Endothelial cell of umbilical vein (primary cell): ENCODE results near the gene SF3B1. TPM values are rescaled to one million over a fixed set of nuclear protein-coding genes. Genes with fewer than 3 reads are reported as not detected.

Experiments
- BruUV-seq: library from RNA; stranded (reverse); fragments of 400-500 nt; replicated peaks from 2 replicates; lab custom pipeline; 2021; lab: Mats Ljungman, UMichigan
- CTCF ChIA-PET: fragments of 300-600, 350-600 bp; sonication (Branson Sonifier 250); formaldehyde crosslinking; loops from one replicate; lab custom pipeline; 2021; ENCODE audit warnings: antibody characterized with exemption, inconsistent platforms; lab: Charles Lee
- POLR2A ChIA-PET: fragments of 300-600, 350-600 bp; sonication (Branson Sonifier 250); formaldehyde crosslinking; loops from one replicate; lab custom pipeline; 2021; ENCODE audit warnings: antibody characterized with exemption, inconsistent platforms; lab: Charles Lee
- DNase-seq: peaks from one replicate; pipeline ENCODE4 v3.0.0-alpha.2; 2011; ENCODE audit warnings: low read depth, low spot score
- FAIRE-seq: peaks from 2 replicates; lab custom pipeline; 2011; peaks lifted over from hg19 to GRCh38; lab: Jason Lieb, UNC
- H2AFZ ChIP-seq: 2 replicates; pipeline ENCODE4 v1.6.0; 2012; ENCODE audit warnings: low read depth, low read length, control low read depth, inconsistent platforms
- H3K27ac ChIP-seq: 2 replicates; pipeline ENCODE4 v1.5.1; 2011; ENCODE audit warnings: low read depth, mild to moderate bottlenecking, control low read depth, low read length, moderate library complexity; ENCODE audit not compliant: insufficient read depth
- H3K27me3 ChIP-seq, 2 experiments: 2 replicates each; pipeline versions ENCODE4 v1.6.0 to v1.6.1; 2011; ENCODE audit warnings: low read length in 2 of 2, mixed read lengths in 1 of 2; ENCODE audit not compliant: control insufficient read depth in 2 of 2, insufficient read depth in 2 of 2
- H3K36me3 ChIP-seq, 2 experiments: 2 replicates in 1 of 2; 3 replicates in 1 of 2; pipeline ENCODE4 v1.5.1; 2011; ENCODE audit warnings: low read length in 2 of 2, mild to moderate bottlenecking in 1 of 2, moderate library complexity in 1 of 2; ENCODE audit not compliant: control insufficient read depth in 2 of 2, insufficient read depth in 2 of 2; ENCODE audit errors: extremely low read depth in 1 of 2
- H3K4me1 ChIP-seq: 3 replicates; pipeline ENCODE4 v1.5.1; 2011; ENCODE audit warnings: mild to moderate bottlenecking, low read length; ENCODE audit not compliant: control insufficient read depth, insufficient read depth; ENCODE audit errors: extremely low read depth
- H3K4me2 ChIP-seq: 2 replicates; pipeline ENCODE4 v1.6.1; 2011; ENCODE audit warnings: low read length, control low read depth, mixed read lengths; ENCODE audit not compliant: insufficient read depth
- H3K4me3 ChIP-seq, 3 experiments: fragments of 200-600 bp in 1 of 3; sonication (generic), shearing (Covaris generic) in 1 of 3; replicated peaks in 1 of 3; 2 replicates each; pipeline ENCODE4 v1.5.1; 2011 to 2016; ENCODE audit warnings: control low read depth in 3 of 3, low read length in 3 of 3, mild to moderate bottlenecking in 2 of 3, inconsistent platforms in 1 of 3, low read depth in 1 of 3, moderate library complexity in 1 of 3; ENCODE audit not compliant: insufficient read depth in 1 of 3
- H3K79me2 ChIP-seq: 2 replicates; pipeline ENCODE4 v1.6.0; 2012; ENCODE audit warnings: low read length, inconsistent platforms; ENCODE audit not compliant: control insufficient read depth, insufficient read depth
- H3K9ac ChIP-seq: replicated peaks from 2 replicates; pipeline ENCODE3; 2011; ENCODE audit warnings: low read length, control low read depth; ENCODE audit not compliant: insufficient read depth; ENCODE audit errors: extremely low read depth
- H3K9me1 ChIP-seq: replicated peaks from 3 replicates; pipeline ENCODE4 v1.6.0; 2011; ENCODE audit warnings: mild to moderate bottlenecking, low read length; ENCODE audit not compliant: control insufficient read depth, insufficient read depth; ENCODE audit errors: extremely low read depth
- H3K9me3 ChIP-seq: replicated peaks from 2 replicates; pipeline ENCODE4 v1.5.1; 2012; ENCODE audit warnings: low read length, inconsistent platforms; ENCODE audit not compliant: control insufficient read depth, insufficient read depth
- H4K20me1 ChIP-seq: replicated peaks from 2 replicates; pipeline ENCODE3; 2011; ENCODE audit warnings: mild to moderate bottlenecking, low read length; ENCODE audit not compliant: control insufficient read depth, insufficient read depth; ENCODE audit errors: extremely low read depth
- CTCF ChIP-seq, 2 donors: IDR thresholded peaks; 1 replicate in 1 of 2; 2 replicates in 1 of 2; pipeline ENCODE4 v1.5.1; 2011; ENCODE audit warnings: low read length in 2 of 2, mild to moderate bottlenecking in 2 of 2, moderate library complexity in 2 of 2, control low read depth in 1 of 2, inconsistent platforms in 1 of 2, low read depth in 1 of 2; ENCODE audit not compliant: insufficient read depth in 1 of 2; ENCODE audit errors: extremely low read depth in 1 of 2
- EZH2 ChIP-seq: IDR thresholded peaks from 2 replicates; pipeline ENCODE4 v1.6.1; 2012; ENCODE audit warnings: borderline replicate concordance, low read depth, mild to moderate bottlenecking, moderate library complexity, low read length, inconsistent platforms; ENCODE audit not compliant: severe bottlenecking
- FOS ChIP-seq: IDR thresholded peaks from 2 replicates; pipeline ENCODE4 v1.6.1; 2011; ENCODE audit warnings: mild to moderate bottlenecking, low read length, moderate library complexity, borderline replicate concordance; ENCODE audit not compliant: insufficient read depth
- GATA2 ChIP-seq: IDR thresholded peaks from 2 replicates; pipeline ENCODE4 v1.7.0; 2011; ENCODE audit warnings: low read depth, mild to moderate bottlenecking, moderate library complexity, mixed read lengths, low read length; ENCODE audit not compliant: insufficient read length, insufficient read depth
- JUN ChIP-seq: IDR thresholded peaks from 2 replicates; pipeline ENCODE4 v1.6.1; 2011; ENCODE audit warnings: borderline replicate concordance, low read depth; ENCODE audit not compliant: insufficient read length, insufficient read depth
- MAX ChIP-seq: IDR thresholded peaks from 2 replicates; pipeline ENCODE4 v1.6.1; 2011; ENCODE audit not compliant: insufficient read depth, insufficient read length
- MYC ChIP-seq: IDR thresholded peaks from one replicate; pipeline ENCODE4 v1.6.1; 2011; ENCODE audit warnings: mild to moderate bottlenecking, low read depth, low read length
- POLR2A ChIP-seq: IDR thresholded peaks from 2 replicates; pipeline ENCODE4 v1.6.1; 2012; ENCODE audit warnings: low read depth, mild to moderate bottlenecking, control low read depth, low read length
- POLR2AphosphoS5 ChIP-seq: IDR thresholded peaks from 2 replicates; pipeline ENCODE4 v1.6.1; 2012; ENCODE audit warnings: low read depth, mild to moderate bottlenecking, control low read depth, low read length, moderate library complexity; ENCODE audit not compliant: insufficient read depth
- dilution Hi-C: fragments of 300-500 bp; cut with MboI; formaldehyde crosslinking; loops from one replicate; pipeline ENCODE4 v1.15.0; 2019; ENCODE audit warnings: low sequenced_read_pairs; ENCODE audit not compliant: extremely low pct_ligation_motif_present
- intact Hi-C: fragments of 100-400 bp; cut with micrococcal nuclease; formaldehyde crosslinking; loops from one replicate; pipeline ENCODE4 v1.10.0; 2022
- polyA plus RNA-seq, 4 experiments: library from polyadenylated mRNA; depleted of rRNA in 3 of 4; stranded (reverse) in 3 of 4; unstranded in 1 of 4; fragments of >200 nt; gene quantifications; 2 replicates each; pipeline versions ENCODE4 v1.2.1 to v1.2.3, GENCODE V29; 2011 to 2012; ENCODE audit warnings: missing spikeins in 1 of 4
- total RNA-seq: library from RNA; stranded (reverse); gene quantifications from 2 replicates; pipeline ENCODE4 v1.2.3, GENCODE V29; 2021

The SF3B1 gene
- total and polyA plus RNA-seq, 2 donors (not counting 3 experiments of a cell fraction or from before 2014, with no cell fraction given) = 234 to 321 TPM

GRCh38 chr2:197445746-197446145 is 10.9 kb upstream of the SF3B1 start:
- no peaks in the 10 kb centered on the region for H3K9me1 ChIP-seq
- POLR2A ChIA-PET = interaction anchor here (0.7 kb wide), 1 partner anchor 10 kb away, joined by 3 read pairs; the partner anchor contains the start of gene SF3B1
- BruUV-seq = no TSS peak
- no peaks in the 10 kb centered on the region for H3K9me3 ChIP-seq
- no peak overlapping the region for H3K9ac ChIP-seq
- no peaks in the 10 kb centered on the region for H3K79me2 ChIP-seq
- no peaks in the 10 kb centered on the region for H3K36me3 ChIP-seq
- no peaks in the 10 kb centered on the region for H4K20me1 ChIP-seq
- H3K27ac ChIP-seq = no peak overlapping the region
- no peak overlapping the region for H3K4me3 ChIP-seq
- peaks cover 9% of the 10 kb centered on the region for H3K4me1 ChIP-seq
- TF ChIP-seq MAX = no peak
- TF ChIP-seq JUN = no peak
- peak; percentile 29 for TF ChIP-seq FOS
- H2AFZ ChIP-seq = no peak overlapping the region
- no peaks in the 10 kb centered on the region for H3K27me3 ChIP-seq
- FAIRE-seq = no peak
- CTCF ChIA-PET = interaction anchor here (0.8 kb wide), 1 partner anchor 9 kb away, joined by 3 read pairs; no protein-coding TSS in a partner anchor
- dilution Hi-C loops = no loop called here
- no peak overlapping the region for H3K4me2 ChIP-seq
- peak; percentile 11 for DNase-seq
- intact Hi-C loops = no loop called here

GRCh38 chr2:197442857-197443256 is 8.0 kb upstream of the SF3B1 start:
- no peak for TF ChIP-seq FOS
- TF ChIP-seq POLR2AphosphoS5 = no peak
- TF ChIP-seq MAX = no peak
- no peak for TF ChIP-seq EZH2
- no peak for TF ChIP-seq MYC
- TF ChIP-seq GATA2 = no peak
- TF ChIP-seq CTCF (IDR thresholded peaks at IDR 0.05; ENCODE audit: extremely low read depth in 1 of 2, insufficient read depth in 1 of 2, low read depth in 1 of 2, low read length in 2 of 2) = no peak
- TF ChIP-seq JUN = no peak
- TF ChIP-seq POLR2A = no peak
- Histone ChIP-seq H3K27ac (no peak overlapping the region), H3K27me3 (no peaks in the 10 kb centered on the region), H3K9me1 (no peaks in the 10 kb centered on the region), H3K9ac (no peak overlapping the region), H3K4me3 (no peak overlapping the region), H2AFZ (no peak overlapping the region), H3K9me3 (no peaks in the 10 kb centered on the region), H3K36me3 (no peaks in the 10 kb centered on the region), H3K4me1 (peaks cover 9% of the 10 kb centered on the region), H4K20me1 (no peaks in the 10 kb centered on the region), H3K4me2 (no peak overlapping the region), H3K79me2 (no peaks in the 10 kb centered on the region)
- dilution Hi-C loops (no loop called here), intact Hi-C loops (no loop called here)
- ChIA-PET CTCF (interaction anchor here (1.9 kb wide), 1 partner anchor 10 kb away, joined by 5 read pairs; the partner anchor contains the start of gene COQ10B), POLR2A (interaction anchor here (0.9 kb wide), 1 partner anchor 9 kb away, joined by 3 read pairs; no protein-coding TSS in a partner anchor)
- no peak for DNase-seq
- no TSS peak for BruUV-seq
- no peak for FAIRE-seq
